ENCODE measurements around the gene TMEM72.

TMEM72 gene

DNA sequence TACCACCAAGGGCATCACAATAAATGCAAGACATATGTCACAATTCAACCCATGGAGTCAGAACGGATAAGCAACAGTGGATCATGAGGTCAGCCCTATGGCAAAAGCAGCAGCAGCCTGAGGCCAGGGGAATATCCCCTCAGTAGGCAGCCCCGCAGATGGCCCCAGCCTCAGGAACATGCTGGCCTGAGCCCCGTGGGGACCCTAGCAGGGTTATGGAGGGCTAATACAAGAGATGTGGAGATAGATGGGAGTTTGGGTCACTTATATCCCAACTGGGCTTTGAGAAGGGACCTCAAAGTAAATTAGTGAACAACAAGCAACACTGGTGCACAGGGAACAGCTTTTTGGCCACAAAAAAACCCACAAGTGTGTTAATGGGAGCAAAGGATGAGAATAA is 9.1 kb downstream of the TMEM72 start:
- TF ChIP-seq, protein P1, sequence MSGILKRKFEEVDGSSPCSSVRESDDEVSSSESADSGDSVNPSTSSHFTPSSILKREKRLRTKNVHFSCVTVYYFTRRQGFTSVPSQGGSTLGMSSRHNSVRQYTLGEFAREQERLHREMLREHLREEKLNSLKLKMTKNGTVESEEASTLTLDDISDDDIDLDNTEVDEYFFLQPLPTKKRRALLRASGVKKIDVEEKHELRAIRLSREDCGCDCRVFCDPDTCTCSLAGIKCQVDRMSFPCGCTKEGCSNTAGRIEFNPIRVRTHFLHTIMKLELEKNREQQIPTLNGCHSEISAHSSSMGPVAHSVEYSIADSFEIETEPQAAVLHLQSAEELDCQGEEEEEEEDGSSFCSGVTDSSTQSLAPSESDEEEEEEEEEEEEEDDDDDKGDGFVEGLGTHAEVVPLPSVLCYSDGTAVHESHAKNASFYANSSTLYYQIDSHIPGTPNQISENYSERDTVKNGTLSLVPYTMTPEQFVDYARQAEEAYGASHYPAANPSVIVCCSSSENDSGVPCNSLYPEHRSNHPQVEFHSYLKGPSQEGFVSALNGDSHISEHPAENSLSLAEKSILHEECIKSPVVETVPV (CRISPR knock-in tag; IDR thresholded peaks at IDR 0.05), result no peak
- TF ChIP-seq ZNF70 (CRISPR knock-in tag; IDR thresholded peaks at IDR 0.05) (no peak), ZNF8 (CRISPR knock-in tag; IDR thresholded peaks at IDR 0.05) (no peak), ZFP3 (CRISPR knock-in tag; IDR thresholded peaks at IDR 0.05) (no peak), ZC3H10 (CRISPR knock-in tag; IDR thresholded peaks at IDR 0.05) (no peak), ESRRG (CRISPR knock-in tag; IDR thresholded peaks at IDR 0.05) (no peak), TCF4 (CRISPR knock-in tag; IDR thresholded peaks at IDR 0.05; ENCODE audit: borderline replicate concordance) (no peak), ZFP30 (CRISPR knock-in tag; IDR thresholded peaks at IDR 0.05) (no peak), GLIS3 (CRISPR knock-in tag; IDR thresholded peaks at IDR 0.05) (no peak), ISL1 (CRISPR knock-in tag; IDR thresholded peaks at IDR 0.05) (no peak), OSR1 (CRISPR knock-in tag; IDR thresholded peaks at IDR 0.05) (no peak), ZNF565 (CRISPR knock-in tag; conservative IDR thresholded peaks at IDR 0.05; ENCODE audit: low read depth) (no peak), CSDC2 (CRISPR knock-in tag; IDR thresholded peaks at IDR 0.05) (no peak), TOX (CRISPR knock-in tag; IDR thresholded peaks at IDR 0.05; ENCODE audit: borderline replicate concordance) (no peak), RARB (CRISPR knock-in tag; IDR thresholded peaks at IDR 0.05) (no peak), ARNTL (CRISPR knock-in tag; IDR thresholded peaks at IDR 0.05; ENCODE audit: borderline replicate concordance, low read depth) (no peak), PPARA (CRISPR knock-in tag; IDR thresholded peaks at IDR 0.05; ENCODE audit: borderline replicate concordance) (no peak)
- TF ChIP-seq, protein P2, sequence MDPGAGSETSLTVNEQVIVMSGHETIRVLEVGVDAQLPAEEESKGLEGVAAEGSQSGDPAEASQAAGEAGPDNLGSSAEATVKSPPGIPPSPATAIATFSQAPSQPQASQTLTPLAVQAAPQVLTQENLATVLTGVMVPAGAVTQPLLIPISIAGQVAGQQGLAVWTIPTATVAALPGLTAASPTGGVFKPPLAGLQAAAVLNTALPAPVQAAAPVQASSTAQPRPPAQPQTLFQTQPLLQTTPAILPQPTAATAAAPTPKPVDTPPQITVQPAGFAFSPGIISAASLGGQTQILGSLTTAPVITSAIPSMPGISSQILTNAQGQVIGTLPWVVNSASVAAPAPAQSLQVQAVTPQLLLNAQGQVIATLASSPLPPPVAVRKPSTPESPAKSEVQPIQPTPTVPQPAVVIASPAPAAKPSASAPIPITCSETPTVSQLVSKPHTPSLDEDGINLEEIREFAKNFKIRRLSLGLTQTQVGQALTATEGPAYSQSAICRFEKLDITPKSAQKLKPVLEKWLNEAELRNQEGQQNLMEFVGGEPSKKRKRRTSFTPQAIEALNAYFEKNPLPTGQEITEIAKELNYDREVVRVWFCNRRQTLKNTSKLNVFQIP (CRISPR knock-in tag; IDR thresholded peaks at IDR 0.05; ENCODE audit: borderline replicate concordance, low read depth), result no peak
- TF ChIP-seq, protein P3, sequence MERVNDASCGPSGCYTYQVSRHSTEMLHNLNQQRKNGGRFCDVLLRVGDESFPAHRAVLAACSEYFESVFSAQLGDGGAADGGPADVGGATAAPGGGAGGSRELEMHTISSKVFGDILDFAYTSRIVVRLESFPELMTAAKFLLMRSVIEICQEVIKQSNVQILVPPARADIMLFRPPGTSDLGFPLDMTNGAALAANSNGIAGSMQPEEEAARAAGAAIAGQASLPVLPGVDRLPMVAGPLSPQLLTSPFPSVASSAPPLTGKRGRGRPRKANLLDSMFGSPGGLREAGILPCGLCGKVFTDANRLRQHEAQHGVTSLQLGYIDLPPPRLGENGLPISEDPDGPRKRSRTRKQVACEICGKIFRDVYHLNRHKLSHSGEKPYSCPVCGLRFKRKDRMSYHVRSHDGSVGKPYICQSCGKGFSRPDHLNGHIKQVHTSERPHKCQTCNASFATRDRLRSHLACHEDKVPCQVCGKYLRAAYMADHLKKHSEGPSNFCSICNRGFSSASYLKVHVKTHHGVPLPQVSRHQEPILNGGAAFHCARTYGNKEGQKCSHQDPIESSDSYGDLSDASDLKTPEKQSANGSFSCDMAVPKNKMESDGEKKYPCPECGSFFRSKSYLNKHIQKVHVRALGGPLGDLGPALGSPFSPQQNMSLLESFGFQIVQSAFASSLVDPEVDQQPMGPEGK (CRISPR knock-in tag; IDR thresholded peaks at IDR 0.05; ENCODE audit: borderline replicate concordance), result no peak

DNA sequence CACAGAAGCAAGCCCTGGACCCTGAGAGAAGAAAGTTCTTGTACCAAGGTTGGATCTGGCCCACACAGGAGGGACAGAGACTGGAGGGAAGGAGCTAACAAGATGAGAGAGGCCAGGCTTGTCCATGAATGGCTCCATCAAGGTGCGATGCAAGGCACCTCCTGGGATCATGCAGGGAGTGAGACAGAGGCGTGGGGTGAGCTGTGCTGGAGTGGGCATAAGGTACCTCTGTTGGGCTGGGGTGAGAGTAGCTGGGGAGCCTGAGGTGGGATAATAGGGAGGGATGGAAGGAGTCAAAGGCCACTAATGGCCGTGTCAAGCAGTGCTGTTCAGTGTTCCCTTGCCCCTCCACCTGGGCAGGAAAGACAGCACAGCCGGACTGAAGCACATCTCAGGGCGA is 9.9 kb downstream of the TMEM72 start:
- TF ChIP-seq TCF4 (CRISPR knock-in tag; IDR thresholded peaks at IDR 0.05; ENCODE audit: borderline replicate concordance) (no peak), ESRRG (CRISPR knock-in tag; IDR thresholded peaks at IDR 0.05) (no peak), ZFP30 (CRISPR knock-in tag; IDR thresholded peaks at IDR 0.05) (no peak), OSR1 (CRISPR knock-in tag; IDR thresholded peaks at IDR 0.05) (no peak), RARB (CRISPR knock-in tag; IDR thresholded peaks at IDR 0.05) (no peak), ARNTL (CRISPR knock-in tag; IDR thresholded peaks at IDR 0.05; ENCODE audit: borderline replicate concordance, low read depth) (no peak), TOX (CRISPR knock-in tag; IDR thresholded peaks at IDR 0.05; ENCODE audit: borderline replicate concordance) (no peak), CSDC2 (CRISPR knock-in tag; IDR thresholded peaks at IDR 0.05) (no peak), ISL1 (CRISPR knock-in tag; IDR thresholded peaks at IDR 0.05) (no peak), ZNF565 (CRISPR knock-in tag; conservative IDR thresholded peaks at IDR 0.05; ENCODE audit: low read depth) (no peak), BACH2 (CRISPR knock-in tag; IDR thresholded peaks at IDR 0.05; ENCODE audit: borderline replicate concordance) (no peak), SNAI2 (CRISPR knock-in tag; IDR thresholded peaks at IDR 0.05) (no peak), PPARA (CRISPR knock-in tag; IDR thresholded peaks at IDR 0.05; ENCODE audit: borderline replicate concordance) (no peak), ZFP3 (CRISPR knock-in tag; IDR thresholded peaks at IDR 0.05) (no peak), GLIS3 (CRISPR knock-in tag; IDR thresholded peaks at IDR 0.05) (no peak), ZC3H10 (CRISPR knock-in tag; IDR thresholded peaks at IDR 0.05) (no peak)
- TF ChIP-seq, protein P4, sequence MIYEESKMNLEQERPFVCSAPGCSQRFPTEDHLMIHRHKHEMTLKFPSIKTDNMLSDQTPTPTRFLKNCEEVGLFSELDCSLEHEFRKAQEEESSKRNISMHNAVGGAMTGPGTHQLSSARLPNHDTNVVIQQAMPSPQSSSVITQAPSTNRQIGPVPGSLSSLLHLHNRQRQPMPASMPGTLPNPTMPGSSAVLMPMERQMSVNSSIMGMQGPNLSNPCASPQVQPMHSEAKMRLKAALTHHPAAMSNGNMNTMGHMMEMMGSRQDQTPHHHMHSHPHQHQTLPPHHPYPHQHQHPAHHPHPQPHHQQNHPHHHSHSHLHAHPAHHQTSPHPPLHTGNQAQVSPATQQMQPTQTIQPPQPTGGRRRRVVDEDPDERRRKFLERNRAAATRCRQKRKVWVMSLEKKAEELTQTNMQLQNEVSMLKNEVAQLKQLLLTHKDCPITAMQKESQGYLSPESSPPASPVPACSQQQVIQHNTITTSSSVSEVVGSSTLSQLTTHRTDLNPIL (CRISPR knock-in tag; IDR thresholded peaks at IDR 0.05; ENCODE audit: low read depth), result no peak
- TF ChIP-seq, protein P1 (CRISPR knock-in tag; IDR thresholded peaks at IDR 0.05), result no peak
- TF ChIP-seq, protein P3 (CRISPR knock-in tag; IDR thresholded peaks at IDR 0.05; ENCODE audit: borderline replicate concordance), result no peak
- TF ChIP-seq, protein P5, sequence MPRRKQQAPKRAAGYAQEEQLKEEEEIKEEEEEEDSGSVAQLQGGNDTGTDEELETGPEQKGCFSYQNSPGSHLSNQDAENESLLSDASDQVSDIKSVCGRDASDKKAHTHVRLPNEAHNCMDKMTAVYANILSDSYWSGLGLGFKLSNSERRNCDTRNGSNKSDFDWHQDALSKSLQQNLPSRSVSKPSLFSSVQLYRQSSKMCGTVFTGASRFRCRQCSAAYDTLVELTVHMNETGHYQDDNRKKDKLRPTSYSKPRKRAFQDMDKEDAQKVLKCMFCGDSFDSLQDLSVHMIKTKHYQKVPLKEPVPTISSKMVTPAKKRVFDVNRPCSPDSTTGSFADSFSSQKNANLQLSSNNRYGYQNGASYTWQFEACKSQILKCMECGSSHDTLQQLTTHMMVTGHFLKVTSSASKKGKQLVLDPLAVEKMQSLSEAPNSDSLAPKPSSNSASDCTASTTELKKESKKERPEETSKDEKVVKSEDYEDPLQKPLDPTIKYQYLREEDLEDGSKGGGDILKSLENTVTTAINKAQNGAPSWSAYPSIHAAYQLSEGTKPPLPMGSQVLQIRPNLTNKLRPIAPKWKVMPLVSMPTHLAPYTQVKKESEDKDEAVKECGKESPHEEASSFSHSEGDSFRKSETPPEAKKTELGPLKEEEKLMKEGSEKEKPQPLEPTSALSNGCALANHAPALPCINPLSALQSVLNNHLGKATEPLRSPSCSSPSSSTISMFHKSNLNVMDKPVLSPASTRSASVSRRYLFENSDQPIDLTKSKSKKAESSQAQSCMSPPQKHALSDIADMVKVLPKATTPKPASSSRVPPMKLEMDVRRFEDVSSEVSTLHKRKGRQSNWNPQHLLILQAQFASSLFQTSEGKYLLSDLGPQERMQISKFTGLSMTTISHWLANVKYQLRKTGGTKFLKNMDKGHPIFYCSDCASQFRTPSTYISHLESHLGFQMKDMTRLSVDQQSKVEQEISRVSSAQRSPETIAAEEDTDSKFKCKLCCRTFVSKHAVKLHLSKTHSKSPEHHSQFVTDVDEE (CRISPR knock-in tag; IDR thresholded peaks at IDR 0.05), result no peak
- ATAC-seq, result no peak

More for the DNA sequence above, 9.1 kb downstream of the TMEM72 start:
- no peak for ATAC-seq

All from SK-N-SH treated with all-trans-retinoic acid at 6 μM for 48 hours (cell line).